ENCODE data around the gene ITCH.
"Not testable (repeated sequence)": the region's sequence is repeated elsewhere in the genome, so short reads cannot be mapped to it uniquely, and the experiment has no call there.

Gene ITCH

GRCh38 chr20:34344238-34344637, 18.8 kb upstream of the ITCH start:
- DNase-seq, result no peak

- no peak for DNase-seq
Observed at GRCh38 chr20:34345402-34345736, 17.7 kb upstream of the ITCH start.

GRCh38 chr20:34345839-34346532, 17.1 kb upstream of the ITCH start:
- DNase-seq, result not testable (repeated sequence)

GRCh38 chr20:34346533-34346865, 16.6 kb upstream of the ITCH start:
- not testable (repeated sequence) for DNase-seq

- DNase-seq, result no peak
Observed at GRCh38 chr20:34347571-34347970, 15.5 kb upstream of the ITCH start.

GRCh38 chr20:34350095-34350494, 13.0 kb upstream of the ITCH start:
- peak in 1 of 2 donors; percentile 41 for DNase-seq

GRCh38 chr20:34353467-34353866, 9.6 kb upstream of the ITCH start:
- DNase-seq, result not testable (repeated sequence)

- peak in 1 of 2 donors; percentile 62 for DNase-seq
Observed at GRCh38 chr20:34355427-34355826, 7.6 kb upstream of the ITCH start.

GRCh38 chr20:34359729-34360128, 3.3 kb upstream of the ITCH start:
- not testable (repeated sequence) for DNase-seq

GRCh38 chr20:34362502-34363061, 491 bp upstream of the ITCH start:
- DNase-seq, result no peak

GRCh38 chr20:34363465-34364222, 571 bp downstream of the ITCH start:
- DNase-seq, result peak; percentile 63 to 65

- no peak for DNase-seq
Observed at GRCh38 chr20:34364223-34364506, 1.1 kb downstream of the ITCH start.

- DNase-seq, result peak; percentile 1 to 49
Observed at GRCh38 chr20:34365765-34366213, 2.7 kb downstream of the ITCH start.

- DNase-seq, result no peak
Observed at GRCh38 chr20:34367155-34367554, 4.1 kb downstream of the ITCH start.

- DNase-seq, result not testable (repeated sequence)
Observed at GRCh38 chr20:34367911-34368310, 4.8 kb downstream of the ITCH start.

GRCh38 chr20:34368547-34368946, 5.5 kb downstream of the ITCH start:
- no peak for DNase-seq

GRCh38 chr20:34369265-34369664, 6.2 kb downstream of the ITCH start:
- DNase-seq, result no peak

- DNase-seq, result no peak
Observed at GRCh38 chr20:34370062-34370461, 7.0 kb downstream of the ITCH start.

GRCh38 chr20:34373445-34373844, 10.4 kb downstream of the ITCH start:
- no peak for DNase-seq

GRCh38 chr20:34374209-34374760, 11.2 kb downstream of the ITCH start:
- no peak for DNase-seq

- no peak for DNase-seq
Observed at GRCh38 chr20:34375977-34376430, 12.9 kb downstream of the ITCH start.

GRCh38 chr20:34377072-34377847, 14.2 kb downstream of the ITCH start:
- DNase-seq, result no peak

GRCh38 chr20:34382174-34382573, 19.1 kb downstream of the ITCH start:
- DNase-seq, result no peak
